ENCODE data around the gene CES2.

- TF ChIP-seq CTCF (IDR thresholded peaks at IDR 0.05) (no peak), POLR2A (IDR thresholded peaks at IDR 0.05) (no peak)
Observed at GRCh38 chr16:66923247-66923731, 12.0 kb upstream of the CES2 start.

All from sigmoid colon (tissue), 3 donors.